Dermis microvascular lymphatic vessel endothelial cell (primary cell): Measurements from ENCODE around the gene MAN1B1. TPM values are rescaled to one million over a fixed set of nuclear protein-coding genes. Genes with fewer than 3 reads are reported as not detected.
A peak's percentile ranks its signal among the peaks of the same experiment; 100 is the strongest.

Experiments
- DNase-seq, 2 donors: peaks; one replicate each; pipeline versions ENCODE4 v3.0.0 to v3.0.0-alpha.2; 2010; ENCODE audit warnings: low read depth in 2 of 2
- total RNA-seq: library from RNA; depleted of rRNA; stranded (reverse); fragments of >200 nt; gene quantifications from 2 replicates; pipeline ENCODE4 v1.2.1, GENCODE V29; 2014

Gene MAN1B1
- total RNA-seq = 42.7 and 56.8 TPM in 2 replicates

GRCh38 chr9:137086531-137087408 is at the start of gene MAN1B1:
TSS of gene MAN1B1 (plus strand) at chr9:137086985. CDS start at chr9:137087000, 15 bp downstream.
- peak; percentile 97 to 99 for DNase-seq

GRCh38 chr9:137037035-137037434 is 49.8 kb upstream of the MAN1B1 start:
- DNase-seq = no peak

- DNase-seq = no peak
Observed at GRCh38 chr9:137037483-137037882, 49.3 kb upstream of the MAN1B1 start.

- DNase-seq = no peak
Observed at GRCh38 chr9:137038916-137039315, 47.9 kb upstream of the MAN1B1 start.

GRCh38 chr9:137039611-137040366 is 47.0 kb upstream of the MAN1B1 start:
- no peak for DNase-seq

GRCh38 chr9:137040568-137040967 is 46.2 kb upstream of the MAN1B1 start:
- DNase-seq = no peak

GRCh38 chr9:137041124-137041523 is 45.7 kb upstream of the MAN1B1 start:
- DNase-seq = no peak

GRCh38 chr9:137042751-137043727 is 43.7 kb upstream of the MAN1B1 start:
- no peak for DNase-seq

- no peak for DNase-seq
Observed at GRCh38 chr9:137044037-137044436, 42.7 kb upstream of the MAN1B1 start.

GRCh38 chr9:137044502-137045177 is 42.1 kb upstream of the MAN1B1 start:
- no peak for DNase-seq

GRCh38 chr9:137045294-137046087 is 41.3 kb upstream of the MAN1B1 start:
- peak in 1 of 2 donors; percentile 53 for DNase-seq

- DNase-seq = peak; percentile 57 to 83
Observed at GRCh38 chr9:137046088-137046787, 40.5 kb upstream of the MAN1B1 start, which contains the start of gene NPDC1. TSS of gene NPDC1 (minus strand) at chr9:137046177. CDS start at chr9:137045989, 188 bp downstream.

GRCh38 chr9:137048655-137049543 is 37.9 kb upstream of the MAN1B1 start:
- DNase-seq = no peak

GRCh38 chr9:137049544-137050449 is 37.0 kb upstream of the MAN1B1 start:
- DNase-seq = peak in 1 of 2 donors; percentile 60

- DNase-seq = no peak
Observed at GRCh38 chr9:137050570-137050969, 36.2 kb upstream of the MAN1B1 start.

- no peak for DNase-seq
Observed at GRCh38 chr9:137051145-137051724, 35.5 kb upstream of the MAN1B1 start.

- DNase-seq = no peak
Observed at GRCh38 chr9:137052293-137052692, 34.5 kb upstream of the MAN1B1 start.
